ENCODE data around the gene SLC18B1. TPM values are rescaled to one million over a fixed set of nuclear protein-coding genes. Genes with fewer than 3 reads are reported as not detected.
"Not testable (repeated sequence)": the region's sequence is repeated elsewhere in the genome, so short reads cannot be mapped to it uniquely, and the experiment has no call there.

The SLC18B1 gene
- total RNA-seq, 1 donor from 2014 or later, result 19.1 TPM

GRCh38 chr6:132785936-132786335 is 12.5 kb downstream of the SLC18B1 start:
- H3K4me1 Mint-ChIP-seq (ENCODE audit: low read depth), result no peaks in the 10 kb centered on the region
- H3K27ac Mint-ChIP-seq, result no peak overlapping the region
- H3K9me3 Mint-ChIP-seq (ENCODE audit: low read depth), result no peaks in the 10 kb centered on the region
- no peak overlapping the region for H3K4me3 Mint-ChIP-seq (ENCODE audit: low read depth)
- TF ChIP-seq CTCF (IDR thresholded peaks at IDR 0.05; ENCODE audit: unreplicated experiment), result no peak
- H3K27me3 Mint-ChIP-seq, result no peaks in the 10 kb centered on the region
- DNase-seq (ENCODE audit: low spot score, unreplicated experiment), result no peak
- peaks cover 19% of the 10 kb centered on the region for H3K36me3 Mint-ChIP-seq (ENCODE audit: insufficient read depth)

- Mint-ChIP-seq H3K27me3 (no peaks in the 10 kb centered on the region), H3K27ac (peak overlapping the region; percentile 52), H3K4me3 (ENCODE audit: low read depth) (no peak overlapping the region), H3K36me3 (ENCODE audit: insufficient read depth) (peaks cover 14% of the 10 kb centered on the region), H3K4me1 (ENCODE audit: low read depth) (peaks cover 3% of the 10 kb centered on the region), H3K9me3 (ENCODE audit: low read depth) (no peaks in the 10 kb centered on the region)
- no peak for DNase-seq (ENCODE audit: low spot score, unreplicated experiment)
- peak; percentile 41 for TF ChIP-seq CTCF (IDR thresholded peaks at IDR 0.05; ENCODE audit: unreplicated experiment)
Measured at GRCh38 chr6:132780770-132781371, 17.6 kb downstream of the SLC18B1 start.

GRCh38 chr6:132777881-132778280 is 20.6 kb downstream of the SLC18B1 start:
- H3K4me1 Mint-ChIP-seq (ENCODE audit: low read depth); H3K9me3 Mint-ChIP-seq (ENCODE audit: low read depth); DNase-seq (ENCODE audit: low spot score, unreplicated experiment); H3K4me3 Mint-ChIP-seq (ENCODE audit: low read depth); H3K27me3 Mint-ChIP-seq: not testable (repeated sequence)
- H3K27ac Mint-ChIP-seq, result peak overlapping the region; percentile 15
- H3K36me3 Mint-ChIP-seq (ENCODE audit: insufficient read depth), result peaks cover 14% of the 10 kb centered on the region

GRCh38 chr6:132768051-132768517 is 30.4 kb downstream of the SLC18B1 start:
- TF ChIP-seq CTCF (IDR thresholded peaks at IDR 0.05; ENCODE audit: unreplicated experiment), result peak; percentile 67
- no peak overlapping the region for H3K27ac Mint-ChIP-seq
- H3K4me1 Mint-ChIP-seq (ENCODE audit: low read depth), result no peaks in the 10 kb centered on the region
- H3K27me3 Mint-ChIP-seq, result no peaks in the 10 kb centered on the region
- peaks cover 10% of the 10 kb centered on the region for H3K36me3 Mint-ChIP-seq (ENCODE audit: insufficient read depth)
- DNase-seq (ENCODE audit: low spot score, unreplicated experiment), result peak; percentile 9
- peak overlapping the region; percentile 62 for H3K4me3 Mint-ChIP-seq (ENCODE audit: low read depth)
- no peaks in the 10 kb centered on the region for H3K9me3 Mint-ChIP-seq (ENCODE audit: low read depth)

- Mint-ChIP-seq H3K4me1 (ENCODE audit: low read depth) (no peaks in the 10 kb centered on the region), H3K27ac (no peak overlapping the region), H3K36me3 (ENCODE audit: insufficient read depth) (peaks cover 3% of the 10 kb centered on the region), H3K9me3 (ENCODE audit: low read depth) (no peaks in the 10 kb centered on the region), H3K4me3 (ENCODE audit: low read depth) (no peak overlapping the region), H3K27me3 (no peaks in the 10 kb centered on the region)
- TF ChIP-seq CTCF (IDR thresholded peaks at IDR 0.05; ENCODE audit: unreplicated experiment), result no peak
- DNase-seq (ENCODE audit: low spot score, unreplicated experiment), result no peak
Measured at GRCh38 chr6:132765560-132765959, 32.9 kb downstream of the SLC18B1 start.

- no peak overlapping the region for H3K4me3 Mint-ChIP-seq (ENCODE audit: low read depth)
- no peaks in the 10 kb centered on the region for H3K9me3 Mint-ChIP-seq (ENCODE audit: low read depth)
- no peaks in the 10 kb centered on the region for H3K4me1 Mint-ChIP-seq (ENCODE audit: low read depth)
- DNase-seq (ENCODE audit: low spot score, unreplicated experiment), result no peak
- no peaks in the 10 kb centered on the region for H3K27me3 Mint-ChIP-seq
- no peaks in the 10 kb centered on the region for H3K36me3 Mint-ChIP-seq (ENCODE audit: insufficient read depth)
- H3K27ac Mint-ChIP-seq, result no peak overlapping the region
- no peak for TF ChIP-seq CTCF (IDR thresholded peaks at IDR 0.05; ENCODE audit: unreplicated experiment)
Measured at GRCh38 chr6:132764370-132764769, 34.1 kb downstream of the SLC18B1 start.

All from progenitor cell of endocrine pancreas (in vitro differentiated cells).